Glutamatergic neuron (in vitro differentiated cells): ENCODE data around the gene FOXA2. TPM values are rescaled to one million over a fixed set of nuclear protein-coding genes. Genes with fewer than 3 reads are reported as not detected.

Experiments
- DNase-seq: peaks from one replicate; pipeline ENCODE4 v3.0.0; 2022
- H3K27ac Mint-ChIP-seq: one replicate; pipeline ENCODE4 v1.8.0; 2020; ENCODE audit warnings: mild to moderate bottlenecking, mixed read lengths, inconsistent platforms; ENCODE audit not compliant: unreplicated experiment
- H3K27me3 Mint-ChIP-seq: one replicate; pipeline ENCODE4 v1.8.0; 2020; ENCODE audit warnings: mild to moderate bottlenecking, moderate library complexity, mixed read lengths, inconsistent platforms; ENCODE audit not compliant: unreplicated experiment
- H3K36me3 Mint-ChIP-seq: one replicate; pipeline ENCODE4 v1.8.0; 2020; ENCODE audit warnings: mild to moderate bottlenecking, mixed read lengths, inconsistent platforms; ENCODE audit not compliant: unreplicated experiment
- H3K4me1 Mint-ChIP-seq: one replicate; pipeline ENCODE4 v1.8.0; 2020; ENCODE audit warnings: mild to moderate bottlenecking, low read depth, mixed read lengths, inconsistent platforms; ENCODE audit not compliant: unreplicated experiment
- H3K4me3 Mint-ChIP-seq: one replicate; pipeline ENCODE4 v1.8.0; 2020; ENCODE audit warnings: mild to moderate bottlenecking, mixed read lengths, inconsistent platforms; ENCODE audit not compliant: unreplicated experiment
- H3K9me3 Mint-ChIP-seq: one replicate; pipeline ENCODE4 v1.8.0; 2020; ENCODE audit warnings: mild to moderate bottlenecking, moderate library complexity, mixed read lengths, inconsistent platforms; ENCODE audit not compliant: unreplicated experiment
- CTCF ChIP-seq: fragments of 200-600 bp; sonication (generic); IDR thresholded peaks from one replicate; pipeline ENCODE4 v1.5.0; 2021; ENCODE audit not compliant: partially characterized antibody, unreplicated experiment
- long read RNA-seq: library from polyadenylated mRNA; unstranded; transcript quantifications from one replicate; pipeline ENCODE4 v2.0.0, GENCODE V29; 2020; ENCODE audit not compliant: unreplicated experiment
- total RNA-seq: library from RNA; stranded (reverse); fragmentation: NEBNext Ultra II Directional; extraction: Animal tissue kit (Norgen Biotek cat#: 25700); gene quantifications from one replicate; pipeline ENCODE4 v1.2.1, GENCODE V29; 2021; ENCODE audit not compliant: unreplicated experiment

Gene FOXA2
- total RNA-seq: not detected
- long read RNA-seq: 0 reads

GRCh38 chr20:22584522-22584921, at the start of gene FOXA2:
Gene FOXA2 (minus strand): TSS chr20:22584572. CDS start chr20:22584278, 294 bp downstream.
- no peak for DNase-seq
- H3K9me3 Mint-ChIP-seq: peaks cover 7% of the 10 kb centered on the region
- H3K27ac Mint-ChIP-seq: no peak within 1 kb of the TSS
- H3K36me3 Mint-ChIP-seq: no peaks in the 10 kb centered on the region
- peaks cover 47% of the 10 kb centered on the region for H3K27me3 Mint-ChIP-seq
- no peak for TF ChIP-seq CTCF
- H3K4me1 Mint-ChIP-seq: peaks cover 2% of the 10 kb centered on the region
- H3K4me3 Mint-ChIP-seq: peak within 1 kb of the TSS; percentile 64

GRCh38 chr20:22630701-22631100, 46.3 kb upstream of the FOXA2 start:
- Mint-ChIP-seq H3K27ac (no peak overlapping the region), H3K27me3 (peaks cover 2% of the 10 kb centered on the region), H3K36me3 (no peaks in the 10 kb centered on the region), H3K4me3 (no peak overlapping the region), H3K9me3 (peaks cover 2% of the 10 kb centered on the region), H3K4me1 (no peaks in the 10 kb centered on the region)
- DNase-seq: peak; percentile 25
- TF ChIP-seq CTCF: no peak

GRCh38 chr20:22629927-22630326, 45.6 kb upstream of the FOXA2 start:
- Mint-ChIP-seq H3K27me3 (peaks cover 2% of the 10 kb centered on the region), H3K27ac (no peak overlapping the region), H3K4me1 (no peaks in the 10 kb centered on the region)

GRCh38 chr20:22629447-22629846, 45.1 kb upstream of the FOXA2 start:
- Mint-ChIP-seq H3K9me3 (peaks cover 2% of the 10 kb centered on the region), H3K27me3 (peaks cover 2% of the 10 kb centered on the region), H3K4me1 (no peaks in the 10 kb centered on the region), H3K36me3 (no peaks in the 10 kb centered on the region), H3K27ac (no peak overlapping the region), H3K4me3 (no peak overlapping the region)
- no peak for DNase-seq
- TF ChIP-seq CTCF: no peak

More at GRCh38 chr20:22629927-22630326, 45.6 kb upstream of the FOXA2 start:
- TF ChIP-seq CTCF: no peak
- DNase-seq: no peak
- Mint-ChIP-seq H3K9me3 (peaks cover 2% of the 10 kb centered on the region), H3K36me3 (no peaks in the 10 kb centered on the region), H3K4me3 (no peak overlapping the region)

GRCh38 chr20:22626496-22626895, 42.1 kb upstream of the FOXA2 start:
- H3K27ac Mint-ChIP-seq: no peak overlapping the region
- H3K9me3 Mint-ChIP-seq: peaks cover 2% of the 10 kb centered on the region
- H3K4me1 Mint-ChIP-seq: no peaks in the 10 kb centered on the region
- peaks cover 2% of the 10 kb centered on the region for H3K27me3 Mint-ChIP-seq
- H3K4me3 Mint-ChIP-seq: no peak overlapping the region
- H3K36me3 Mint-ChIP-seq: no peaks in the 10 kb centered on the region
- no peak for DNase-seq
- TF ChIP-seq CTCF: no peak
